Neural crest cell (in vitro differentiated cells): ENCODE measurements around the gene BAK1. TPM values are rescaled to one million over a fixed set of nuclear protein-coding genes. Genes with fewer than 3 reads are reported as not detected.
"Not testable (repeated sequence)": the region's sequence is repeated elsewhere in the genome, so short reads cannot be mapped to it uniquely, and the experiment has no call there.

Experiments used
- DNase-seq: peaks from one replicate; pipeline ENCODE4 v3.0.0; 2021; ENCODE audit warnings: low read depth, mixed read lengths, low spot score
- H3K27ac Mint-ChIP-seq: one replicate; pipeline ENCODE4 v1.8.0; 2021; ENCODE audit warnings: mild to moderate bottlenecking, mixed read lengths; ENCODE audit not compliant: unreplicated experiment
- H3K27me3 Mint-ChIP-seq: 2 replicates; pipeline ENCODE4 v1.8.0; 2021; ENCODE audit warnings: low read depth, mild to moderate bottlenecking, mixed read lengths
- H3K36me3 Mint-ChIP-seq: 2 replicates; pipeline ENCODE4 v1.8.0; 2021; ENCODE audit warnings: low read depth, mild to moderate bottlenecking, mixed read lengths
- H3K4me1 Mint-ChIP-seq: 2 replicates; pipeline ENCODE4 v1.8.0; 2021; ENCODE audit warnings: mixed read lengths
- H3K4me3 Mint-ChIP-seq: one replicate; pipeline ENCODE4 v1.8.0; 2021; ENCODE audit warnings: mild to moderate bottlenecking, mixed read lengths
- H3K9me3 Mint-ChIP-seq: 2 replicates; pipeline ENCODE4 v1.8.0; 2021; ENCODE audit warnings: mixed read lengths
- CTCF ChIP-seq: fragments of 200-600 bp; sonication (generic); conservative IDR thresholded peaks from 2 replicates; pipeline ENCODE4 v1.5.0; 2021; ENCODE audit warnings: antibody characterized with exemption, mild to moderate bottlenecking
- total RNA-seq: library from RNA; stranded (reverse); gene quantifications from 2 replicates; pipeline ENCODE4 v1.2.1, GENCODE V29; 2021

Gene BAK1
- total RNA-seq, 1 donor from 2014 or later, result 29.9 TPM

- H3K9me3 Mint-ChIP-seq, result no peaks in the 10 kb centered on the region
- H3K36me3 Mint-ChIP-seq, result no peaks in the 10 kb centered on the region
- no peak for DNase-seq
- no peaks in the 10 kb centered on the region for H3K4me1 Mint-ChIP-seq
- no peaks in the 10 kb centered on the region for H3K27me3 Mint-ChIP-seq
- no peak overlapping the region for H3K4me3 Mint-ChIP-seq
- H3K27ac Mint-ChIP-seq, result no peak overlapping the region
- no peak for TF ChIP-seq CTCF
Measured at GRCh38 chr6:33549196-33549595, 30.9 kb downstream of the BAK1 start.

GRCh38 chr6:33547499-33547898 is 32.6 kb downstream of the BAK1 start:
- H3K9me3 Mint-ChIP-seq, result no peaks in the 10 kb centered on the region
- no peak overlapping the region for H3K27ac Mint-ChIP-seq
- no peak for TF ChIP-seq CTCF
- H3K4me3 Mint-ChIP-seq, result no peak overlapping the region
- H3K36me3 Mint-ChIP-seq, result no peaks in the 10 kb centered on the region
- DNase-seq, result no peak
- no peaks in the 10 kb centered on the region for H3K27me3 Mint-ChIP-seq
- H3K4me1 Mint-ChIP-seq, result no peaks in the 10 kb centered on the region

DNA sequence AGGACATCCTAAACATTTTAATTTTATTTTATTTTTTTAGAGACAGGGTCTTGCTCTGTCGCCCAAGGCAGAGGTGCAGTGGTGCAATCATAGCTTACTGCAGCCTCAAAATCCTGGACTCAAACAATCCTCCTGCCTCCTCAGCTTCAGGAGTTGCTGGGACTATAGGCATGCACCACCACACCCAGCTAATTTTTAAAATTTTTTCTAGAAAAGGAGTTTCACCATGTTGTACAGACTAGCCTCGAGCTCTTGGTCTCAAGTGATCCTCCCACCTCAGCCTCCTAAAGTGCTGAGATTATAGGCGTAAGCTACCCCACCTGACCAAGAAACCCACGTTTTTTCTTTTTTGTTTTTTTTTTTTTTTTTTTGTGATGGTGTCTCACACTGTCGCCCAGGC is 33.3 kb downstream of the BAK1 start:
- Mint-ChIP-seq H3K27ac (no peak overlapping the region), H3K9me3 (no peaks in the 10 kb centered on the region), H3K36me3 (no peaks in the 10 kb centered on the region), H3K27me3 (no peaks in the 10 kb centered on the region), H3K4me1 (no peaks in the 10 kb centered on the region), H3K4me3 (no peak overlapping the region)
- DNase-seq, result no peak
- no peak for TF ChIP-seq CTCF

DNA sequence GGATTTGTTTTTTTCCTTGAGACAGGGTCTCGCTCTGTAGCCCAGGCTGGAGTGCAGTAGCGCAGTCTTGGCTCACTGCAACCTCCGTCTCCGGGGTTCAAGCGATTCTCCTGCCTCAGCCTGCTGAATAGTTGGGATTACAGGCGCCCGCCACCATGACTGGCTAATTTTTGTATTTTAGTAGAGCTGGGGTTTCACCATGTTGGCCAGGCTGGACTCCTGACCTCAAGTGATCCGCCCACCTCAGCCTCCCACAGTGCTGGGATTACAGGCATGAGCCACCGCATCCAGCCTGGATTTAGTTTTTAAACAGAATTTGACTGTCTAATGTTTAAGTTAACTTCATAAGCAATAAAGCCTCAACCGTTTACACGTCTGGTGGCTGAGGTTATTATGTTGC is 34.8 kb downstream of the BAK1 start:
- not testable (repeated sequence) for H3K4me1 Mint-ChIP-seq, H3K27ac Mint-ChIP-seq, H3K9me3 Mint-ChIP-seq, H3K4me3 Mint-ChIP-seq, DNase-seq, H3K36me3 Mint-ChIP-seq, H3K27me3 Mint-ChIP-seq

- no peak for DNase-seq
- Mint-ChIP-seq H3K27me3 (no peaks in the 10 kb centered on the region), H3K36me3 (no peaks in the 10 kb centered on the region), H3K4me3 (no peak overlapping the region), H3K4me1 (no peaks in the 10 kb centered on the region), H3K27ac (no peak overlapping the region), H3K9me3 (no peaks in the 10 kb centered on the region)
- TF ChIP-seq CTCF, result no peak
Measured at GRCh38 chr6:33543116-33543515, 37.0 kb downstream of the BAK1 start.

DNA sequence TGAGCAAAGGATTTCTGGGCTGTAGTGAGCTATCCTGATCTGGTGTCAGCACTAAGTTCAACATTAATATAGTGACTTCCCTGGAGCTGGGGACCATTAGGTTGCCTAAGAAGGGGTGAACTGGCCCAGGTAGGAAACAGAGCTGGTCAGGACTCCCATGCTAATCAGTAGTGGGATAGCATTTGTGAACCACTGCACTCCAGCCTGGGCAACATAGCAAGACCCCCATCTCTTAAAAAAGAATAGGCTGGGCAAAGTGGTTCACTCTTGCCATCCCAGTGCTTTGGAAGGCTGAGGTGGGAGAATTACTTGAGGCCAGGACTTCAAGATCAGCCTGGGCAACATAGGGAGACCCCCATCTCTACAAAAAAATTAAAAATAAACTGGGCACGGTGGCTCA is 39.3 kb downstream of the BAK1 start:
- Mint-ChIP-seq H3K4me1 (no peaks in the 10 kb centered on the region), H3K27ac (no peak overlapping the region), H3K4me3 (no peak overlapping the region), H3K9me3 (no peaks in the 10 kb centered on the region), H3K27me3 (no peaks in the 10 kb centered on the region), H3K36me3 (no peaks in the 10 kb centered on the region)
- DNase-seq, result no peak
- no peak for TF ChIP-seq CTCF
